HepG2 (cell line): ENCODE measurements around the gene PAX4. TPM values are rescaled to one million over a fixed set of nuclear protein-coding genes. Genes with fewer than 3 reads are reported as not detected.

Source experiments
- ATAC-seq: fragments of 200-7000 bp; cut with Tn5 transposase; 3 replicates; pipeline ENCODE4 v1.9.1; 2020; ENCODE audit warnings: mild to moderate bottlenecking, moderate library complexity
- BruUV-seq: library from RNA; stranded (reverse); fragments of 400-500 nt; replicated peaks from 2 replicates; lab custom pipeline; 2021; lab: Mats Ljungman, UMichigan
- CTCF ChIA-PET: fragments of 300-600 bp; formaldehyde crosslinking; extraction: SDS; loops from one replicate; lab custom pipeline; 2021; ENCODE audit warnings: low total read pairs, inconsistent platforms, low intra/inter-chr PET ratio; lab: Yijun Ruan, JAX
- POLR2A ChIA-PET: fragments of 350-600 bp; sonication (Branson Sonifier 250); formaldehyde crosslinking; loops from one replicate; lab custom pipeline; 2020; ENCODE audit warnings: antibody characterized with exemption, inconsistent platforms; lab: Yijun Ruan, JAX
- DNase-seq: peaks from one replicate; pipeline ENCODE4 v3.0.0-alpha.2; 2015; ENCODE audit warnings: low spot score
- FAIRE-seq: peaks from 3 replicates; lab custom pipeline; 2011; peaks lifted over from hg19 to GRCh38; lab: Jason Lieb, UNC
- H2AFZ ChIP-seq: one replicate; pipeline ENCODE4 v1.6.1; 2011; ENCODE audit warnings: low read length, inconsistent platforms
- H3K27ac ChIP-seq: fragments of 300-600 bp; 3 replicates; pipeline ENCODE4 v1.8.0; 2011; ENCODE audit warnings: mixed run types, mild to moderate bottlenecking, mixed read lengths, low read length, inconsistent platforms; ENCODE audit not compliant: insufficient read depth; ENCODE audit errors: extremely low read length
- H3K27me3 ChIP-seq, 2 experiments: fragments of 200-600 bp in 1 of 2; 2 replicates in 1 of 2; 3 replicates in 1 of 2; pipeline versions ENCODE4 v1.6.0 to v1.8.0; 2011; ENCODE audit warnings: low read length in 2 of 2, mild to moderate bottlenecking in 2 of 2, moderate library complexity in 2 of 2, inconsistent platforms in 1 of 2; ENCODE audit not compliant: insufficient read depth in 2 of 2, control insufficient read depth in 1 of 2
- H3K36me3 ChIP-seq, 2 experiments: fragments of 200-600 bp in 1 of 2; replicated peaks in 1 of 2; 2 replicates in 1 of 2; 3 replicates in 1 of 2; pipeline versions ENCODE4 v1.5.1 to v1.8.0; 2011; ENCODE audit warnings: low read length in 2 of 2, inconsistent platforms in 1 of 2; ENCODE audit not compliant: insufficient read depth in 2 of 2, control insufficient read depth in 1 of 2
- H3K4me1 ChIP-seq: 2 replicates; pipeline ENCODE4 v1.5.1; 2012; ENCODE audit warnings: low read length, inconsistent platforms; ENCODE audit not compliant: insufficient read depth
- H3K4me2 ChIP-seq: 2 replicates; pipeline ENCODE4 v1.6.0; 2011; ENCODE audit warnings: low read depth, low read length, inconsistent platforms
- H3K4me3 ChIP-seq, 3 experiments: fragments of 200-600 bp in 1 of 3; sonication (generic), shearing (Covaris generic) in 1 of 3; replicated peaks in 1 of 3; 2 replicates each; pipeline ENCODE4 v1.5.1; 2011 to 2016; ENCODE audit warnings: low read length in 3 of 3, inconsistent platforms in 2 of 3, low read depth in 2 of 3, mild to moderate bottlenecking in 2 of 3, control low read depth in 1 of 3, mixed read lengths in 1 of 3; ENCODE audit not compliant: insufficient read depth in 1 of 3
- H3K79me2 ChIP-seq: one replicate; pipeline ENCODE4 v1.6.1; 2011; ENCODE audit warnings: low read length, inconsistent platforms; ENCODE audit not compliant: insufficient read depth
- H3K9ac ChIP-seq: 2 replicates; pipeline ENCODE4 v1.6.0; 2011; ENCODE audit warnings: mild to moderate bottlenecking, low read depth, low read length, inconsistent platforms; ENCODE audit not compliant: insufficient read depth
- H3K9me3 ChIP-seq: 2 replicates; pipeline ENCODE4 v1.5.1; 2012; ENCODE audit warnings: mild to moderate bottlenecking, low read length
- H4K20me1 ChIP-seq: 2 replicates; pipeline ENCODE4 v1.6.0; 2011; ENCODE audit warnings: inconsistent platforms, mild to moderate bottlenecking, low read length, moderate library complexity; ENCODE audit not compliant: insufficient read depth
- CHCHD3 ChIP-seq: sonication (generic); formaldehyde crosslinking; IDR thresholded peaks from 2 replicates; pipeline ENCODE4 v1.8.0; 2022; ENCODE audit warnings: mild to moderate bottlenecking, missing genetic modification reagents, moderate library complexity
- ESRRA ChIP-seq: sonication (generic); formaldehyde crosslinking; IDR thresholded peaks from 2 replicates; pipeline ENCODE4 v1.5.1; 2020; ENCODE audit warnings: mild to moderate bottlenecking, low read depth, missing genetic modification reagents
- IKZF1 ChIP-seq: fragments of 450-650 bp; IDR thresholded peaks from 2 replicates; pipeline ENCODE4 v1.7.1; 2016
- IRF2 ChIP-seq: IDR thresholded peaks from 2 replicates; pipeline ENCODE4 v1.6.1; 2018; ENCODE audit warnings: missing genetic modification reagents, missing compliant biosample characterization
- ZFAT ChIP-seq: sonication (generic); formaldehyde crosslinking; conservative IDR thresholded peaks from 2 replicates; pipeline ENCODE4 v1.8.1; 2023; ENCODE audit warnings: missing genetic modification reagents, inconsistent platforms
- ZFY ChIP-seq: sonication (generic); formaldehyde crosslinking; IDR thresholded peaks from 2 replicates; pipeline ENCODE4 v1.4.0; 2020; ENCODE audit warnings: missing genetic modification reagents
- ZNF251 ChIP-seq: sonication (generic); formaldehyde crosslinking; IDR thresholded peaks from 2 replicates; pipeline ENCODE4 v1.9.0; 2021; ENCODE audit warnings: mild to moderate bottlenecking, missing genetic modification reagents
- ZNF33A ChIP-seq: sonication (generic); formaldehyde crosslinking; IDR thresholded peaks from 2 replicates; pipeline ENCODE4 v1.5.1; 2020; ENCODE audit warnings: missing genetic modification reagents, mild to moderate bottlenecking, moderate library complexity, borderline replicate concordance
- ZNF354B ChIP-seq: sonication (generic); formaldehyde crosslinking; IDR thresholded peaks from 2 replicates; pipeline ENCODE4 v1.8.0; 2022; ENCODE audit warnings: mild to moderate bottlenecking, missing genetic modification reagents
- ZNF382 ChIP-seq: sonication (generic); formaldehyde crosslinking; IDR thresholded peaks from 2 replicates; pipeline ENCODE4 v1.5.0; 2020; ENCODE audit warnings: missing genetic modification reagents, mild to moderate bottlenecking, borderline replicate concordance
- ZNF724P ChIP-seq: sonication (generic); formaldehyde crosslinking; IDR thresholded peaks from 2 replicates; pipeline ENCODE4 v1.8.0; 2022; ENCODE audit warnings: missing genetic modification reagents, borderline replicate concordance
- ZNF83 ChIP-seq: sonication (generic); formaldehyde crosslinking; IDR thresholded peaks from 2 replicates; pipeline ENCODE4 v1.4.0; 2020; ENCODE audit warnings: missing genetic modification reagents, mild to moderate bottlenecking, borderline replicate concordance
- WGBS: methylation state at CpG from one replicate; pipeline ENCODE4 v1.1.6; 2017; ENCODE audit warnings: low lambda C conversion rate; 5-methylcytosine and 5-hydroxymethylcytosine counted together
- in situ Hi-C: cut with HindIII; loops from 2 replicates; pipeline ENCODE4 v1.10.0; 2017; ENCODE audit warnings: low pct_unique_long_range_greater_than_20kb; ENCODE audit not compliant: extremely low pct_ligation_motif_present
- intact Hi-C: fragments of 100-400 bp; cut with micrococcal nuclease; formaldehyde crosslinking; loops from one replicate; pipeline ENCODE4 v1.10.0; 2022; ENCODE audit not compliant: unreplicated experiment
- polyA plus RNA-seq, 8 experiments: library from polyadenylated mRNA; depleted of rRNA in 3 of 8; stranded (reverse) in 7 of 8; unstranded in 1 of 8; fragments of >200 nt; fragmentation: Illumina TruSeq in 4 of 8; extraction: Trizol in 4 of 8; gene quantifications; 2 replicates each; pipeline versions ENCODE4 v1.2.1 to v1.2.3, GENCODE V29; 2011 to 2016; ENCODE audit warnings: low read depth in 4 of 8, missing spikeins in 1 of 8, mixed read lengths in 1 of 8; ENCODE audit not compliant: insufficient read depth in 1 of 8
- total RNA-seq, 5 experiments: library from RNA; depleted of rRNA; stranded (reverse); fragments of >200 nt; fragmentation: Illumina TruSeq; extraction: Trizol; gene quantifications; 2 replicates each; pipeline ENCODE4 v1.2.3, GENCODE V29; 2016; ENCODE audit warnings: low read depth in 1 of 5
- TF ChIP-seq, protein P1 (sequence below): IDR thresholded peaks from 2 replicates; pipeline ENCODE4 v1.6.1; 2016
- TF ChIP-seq, protein P2 (sequence below): sonication (generic); formaldehyde crosslinking; IDR thresholded peaks from 2 replicates; pipeline ENCODE4 v1.4.0; 2020; ENCODE audit warnings: low read depth, mild to moderate bottlenecking, missing genetic modification reagents

Gene PAX4
- total and polyA plus RNA-seq, 2 of the 13 experiments (the other 11 are each of a cell fraction or from before 2014, with no cell fraction given): not detected

DNA sequence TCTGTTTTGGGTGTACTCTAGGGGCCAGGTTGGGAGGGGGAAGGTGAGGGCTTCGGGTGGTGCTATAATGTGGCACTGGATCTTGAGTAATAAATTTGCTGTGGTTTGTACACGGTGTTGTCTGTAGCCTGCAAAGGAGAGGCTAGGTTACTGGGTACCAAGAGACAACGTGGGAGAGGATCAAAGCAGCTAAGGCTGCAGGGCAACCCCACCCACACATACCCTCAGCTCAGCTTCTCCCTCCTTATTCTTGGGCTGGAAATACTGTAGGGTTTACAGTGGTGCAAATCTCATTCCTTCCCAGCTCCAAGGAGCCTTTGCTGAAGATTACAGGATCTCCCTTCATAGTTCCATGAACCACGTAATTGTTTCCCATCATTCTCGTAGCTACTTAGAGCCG is 26.4 kb downstream of the PAX4 start:
- Histone ChIP-seq H3K9me3 (no peaks in the 10 kb centered on the region), H3K27ac (no peak overlapping the region), H3K36me3 (peaks cover 7 to 15% of the 10 kb centered on the region in 2 experiments; a peak in 4 of 5 replicates), H4K20me1 (no peaks in the 10 kb centered on the region), H3K27me3 (no peaks in the 10 kb centered on the region; a peak in 3 of 5 replicates), H2AFZ (no peak overlapping the region), H3K4me3 (no peak overlapping the region), H3K79me2 (no peaks in the 10 kb centered on the region), H3K9ac (no peak overlapping the region), H3K4me2 (no peak overlapping the region), H3K4me1 (peaks cover 29% of the 10 kb centered on the region)
- no peak for TF ChIP-seq ZNF251 (CRISPR knock-in tag)
- TF ChIP-seq ZFY: no peak
- TF ChIP-seq ZNF354B (CRISPR knock-in tag): no peak
- no peak for TF ChIP-seq ESRRA
- TF ChIP-seq, protein P1, sequence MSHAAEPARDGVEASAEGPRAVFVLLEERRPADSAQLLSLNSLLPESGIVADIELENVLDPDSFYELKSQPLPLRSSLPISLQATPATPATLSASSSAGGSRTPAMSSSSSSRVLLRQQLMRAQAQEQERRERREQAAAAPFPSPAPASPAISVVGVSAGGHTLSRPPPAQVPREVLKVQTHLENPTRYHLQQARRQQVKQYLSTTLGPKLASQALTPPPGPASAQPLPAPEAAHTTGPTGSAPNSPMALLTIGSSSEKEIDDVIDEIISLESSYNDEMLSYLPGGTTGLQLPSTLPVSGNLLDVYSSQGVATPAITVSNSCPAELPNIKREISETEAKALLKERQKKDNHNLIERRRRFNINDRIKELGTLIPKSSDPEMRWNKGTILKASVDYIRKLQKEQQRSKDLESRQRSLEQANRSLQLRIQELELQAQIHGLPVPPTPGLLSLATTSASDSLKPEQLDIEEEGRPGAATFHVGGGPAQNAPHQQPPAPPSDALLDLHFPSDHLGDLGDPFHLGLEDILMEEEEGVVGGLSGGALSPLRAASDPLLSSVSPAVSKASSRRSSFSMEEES (CRISPR knock-in tag): no peak
- TF ChIP-seq, protein P2, sequence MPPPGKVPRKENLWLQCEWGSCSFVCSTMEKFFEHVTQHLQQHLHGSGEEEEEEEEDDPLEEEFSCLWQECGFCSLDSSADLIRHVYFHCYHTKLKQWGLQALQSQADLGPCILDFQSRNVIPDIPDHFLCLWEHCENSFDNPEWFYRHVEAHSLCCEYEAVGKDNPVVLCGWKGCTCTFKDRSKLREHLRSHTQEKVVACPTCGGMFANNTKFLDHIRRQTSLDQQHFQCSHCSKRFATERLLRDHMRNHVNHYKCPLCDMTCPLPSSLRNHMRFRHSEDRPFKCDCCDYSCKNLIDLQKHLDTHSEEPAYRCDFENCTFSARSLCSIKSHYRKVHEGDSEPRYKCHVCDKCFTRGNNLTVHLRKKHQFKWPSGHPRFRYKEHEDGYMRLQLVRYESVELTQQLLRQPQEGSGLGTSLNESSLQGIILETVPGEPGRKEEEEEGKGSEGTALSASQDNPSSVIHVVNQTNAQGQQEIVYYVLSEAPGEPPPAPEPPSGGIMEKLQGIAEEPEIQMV (CRISPR knock-in tag): no peak
- TF ChIP-seq IKZF1: no peak
- no peak for TF ChIP-seq ZNF382 (CRISPR knock-in tag)
- TF ChIP-seq CHCHD3 (CRISPR knock-in tag): no peak
- no peak for TF ChIP-seq ZNF83 (CRISPR knock-in tag)
- no peak for TF ChIP-seq ZNF724P (CRISPR knock-in tag)
- TF ChIP-seq ZNF33A (CRISPR knock-in tag): no peak
- TF ChIP-seq IRF2 (CRISPR knock-in tag): no peak
- TF ChIP-seq ZFAT (CRISPR knock-in tag): no peak
- intact Hi-C loops: no loop called here
- WGBS: 89% methylated on average over 6 of the region's 6 CpGs
- BruUV-seq: no TSS peak
- FAIRE-seq (no peak), DNase-seq (no peak), ATAC-seq (no peak)
- POLR2A ChIA-PET: no interaction called here
- CTCF ChIA-PET: no interaction called here
- in situ Hi-C loops: loop anchor here (5.0 kb wide), 1 partner anchor 61 kb away; the partner anchor contains the start of gene SND1
